Endothelial cell of umbilical vein (primary cell): ENCODE results near the gene CLEC2L. TPM values are rescaled to one million over a fixed set of nuclear protein-coding genes. Genes with fewer than 3 reads are reported as not detected.

Experiments used
- BruUV-seq: library from RNA; stranded (reverse); fragments of 400-500 nt; replicated peaks from 2 replicates; lab custom pipeline; 2021; lab: Mats Ljungman, UMichigan
- CTCF ChIA-PET: fragments of 300-600, 350-600 bp; sonication (Branson Sonifier 250); formaldehyde crosslinking; loops from one replicate; lab custom pipeline; 2021; ENCODE audit warnings: antibody characterized with exemption, inconsistent platforms; lab: Charles Lee
- POLR2A ChIA-PET: fragments of 300-600, 350-600 bp; sonication (Branson Sonifier 250); formaldehyde crosslinking; loops from one replicate; lab custom pipeline; 2021; ENCODE audit warnings: antibody characterized with exemption, inconsistent platforms; lab: Charles Lee
- DNase-seq: peaks from one replicate; pipeline ENCODE4 v3.0.0-alpha.2; 2011; ENCODE audit warnings: low read depth, low spot score
- FAIRE-seq: peaks from 2 replicates; lab custom pipeline; 2011; peaks lifted over from hg19 to GRCh38; lab: Jason Lieb, UNC
- H2AFZ ChIP-seq: 2 replicates; pipeline ENCODE4 v1.6.0; 2012; ENCODE audit warnings: low read depth, low read length, control low read depth, inconsistent platforms
- H3K27ac ChIP-seq: 2 replicates; pipeline ENCODE4 v1.5.1; 2011; ENCODE audit warnings: low read depth, mild to moderate bottlenecking, control low read depth, low read length, moderate library complexity; ENCODE audit not compliant: insufficient read depth
- H3K27me3 ChIP-seq, 2 experiments: 2 replicates each; pipeline versions ENCODE4 v1.6.0 to v1.6.1; 2011; ENCODE audit warnings: low read length in 2 of 2, mixed read lengths in 1 of 2; ENCODE audit not compliant: control insufficient read depth in 2 of 2, insufficient read depth in 2 of 2
- H3K36me3 ChIP-seq, 2 experiments: 2 replicates in 1 of 2; 3 replicates in 1 of 2; pipeline ENCODE4 v1.5.1; 2011; ENCODE audit warnings: low read length in 2 of 2, mild to moderate bottlenecking in 1 of 2, moderate library complexity in 1 of 2; ENCODE audit not compliant: control insufficient read depth in 2 of 2, insufficient read depth in 2 of 2; ENCODE audit errors: extremely low read depth in 1 of 2
- H3K4me1 ChIP-seq: 3 replicates; pipeline ENCODE4 v1.5.1; 2011; ENCODE audit warnings: mild to moderate bottlenecking, low read length; ENCODE audit not compliant: control insufficient read depth, insufficient read depth; ENCODE audit errors: extremely low read depth
- H3K4me2 ChIP-seq: 2 replicates; pipeline ENCODE4 v1.6.1; 2011; ENCODE audit warnings: low read length, control low read depth, mixed read lengths; ENCODE audit not compliant: insufficient read depth
- H3K4me3 ChIP-seq, 3 experiments: fragments of 200-600 bp in 1 of 3; sonication (generic), shearing (Covaris generic) in 1 of 3; replicated peaks in 1 of 3; 2 replicates each; pipeline ENCODE4 v1.5.1; 2011 to 2016; ENCODE audit warnings: control low read depth in 3 of 3, low read length in 3 of 3, mild to moderate bottlenecking in 2 of 3, inconsistent platforms in 1 of 3, low read depth in 1 of 3, moderate library complexity in 1 of 3; ENCODE audit not compliant: insufficient read depth in 1 of 3
- H3K79me2 ChIP-seq: 2 replicates; pipeline ENCODE4 v1.6.0; 2012; ENCODE audit warnings: low read length, inconsistent platforms; ENCODE audit not compliant: control insufficient read depth, insufficient read depth
- H3K9ac ChIP-seq: replicated peaks from 2 replicates; pipeline ENCODE3; 2011; ENCODE audit warnings: low read length, control low read depth; ENCODE audit not compliant: insufficient read depth; ENCODE audit errors: extremely low read depth
- H3K9me1 ChIP-seq: replicated peaks from 3 replicates; pipeline ENCODE4 v1.6.0; 2011; ENCODE audit warnings: mild to moderate bottlenecking, low read length; ENCODE audit not compliant: control insufficient read depth, insufficient read depth; ENCODE audit errors: extremely low read depth
- H3K9me3 ChIP-seq: replicated peaks from 2 replicates; pipeline ENCODE4 v1.5.1; 2012; ENCODE audit warnings: low read length, inconsistent platforms; ENCODE audit not compliant: control insufficient read depth, insufficient read depth
- H4K20me1 ChIP-seq: replicated peaks from 2 replicates; pipeline ENCODE3; 2011; ENCODE audit warnings: mild to moderate bottlenecking, low read length; ENCODE audit not compliant: control insufficient read depth, insufficient read depth; ENCODE audit errors: extremely low read depth
- CTCF ChIP-seq, 2 donors: IDR thresholded peaks; 1 replicate in 1 of 2; 2 replicates in 1 of 2; pipeline ENCODE4 v1.5.1; 2011; ENCODE audit warnings: low read length in 2 of 2, mild to moderate bottlenecking in 2 of 2, moderate library complexity in 2 of 2, control low read depth in 1 of 2, inconsistent platforms in 1 of 2, low read depth in 1 of 2; ENCODE audit not compliant: insufficient read depth in 1 of 2; ENCODE audit errors: extremely low read depth in 1 of 2
- EZH2 ChIP-seq: IDR thresholded peaks from 2 replicates; pipeline ENCODE4 v1.6.1; 2012; ENCODE audit warnings: borderline replicate concordance, low read depth, mild to moderate bottlenecking, moderate library complexity, low read length, inconsistent platforms; ENCODE audit not compliant: severe bottlenecking
- FOS ChIP-seq: IDR thresholded peaks from 2 replicates; pipeline ENCODE4 v1.6.1; 2011; ENCODE audit warnings: mild to moderate bottlenecking, low read length, moderate library complexity, borderline replicate concordance; ENCODE audit not compliant: insufficient read depth
- GATA2 ChIP-seq: IDR thresholded peaks from 2 replicates; pipeline ENCODE4 v1.7.0; 2011; ENCODE audit warnings: low read depth, mild to moderate bottlenecking, moderate library complexity, mixed read lengths, low read length; ENCODE audit not compliant: insufficient read length, insufficient read depth
- JUN ChIP-seq: IDR thresholded peaks from 2 replicates; pipeline ENCODE4 v1.6.1; 2011; ENCODE audit warnings: borderline replicate concordance, low read depth; ENCODE audit not compliant: insufficient read length, insufficient read depth
- MAX ChIP-seq: IDR thresholded peaks from 2 replicates; pipeline ENCODE4 v1.6.1; 2011; ENCODE audit not compliant: insufficient read depth, insufficient read length
- MYC ChIP-seq: IDR thresholded peaks from one replicate; pipeline ENCODE4 v1.6.1; 2011; ENCODE audit warnings: mild to moderate bottlenecking, low read depth, low read length
- POLR2A ChIP-seq: IDR thresholded peaks from 2 replicates; pipeline ENCODE4 v1.6.1; 2012; ENCODE audit warnings: low read depth, mild to moderate bottlenecking, control low read depth, low read length
- POLR2AphosphoS5 ChIP-seq: IDR thresholded peaks from 2 replicates; pipeline ENCODE4 v1.6.1; 2012; ENCODE audit warnings: low read depth, mild to moderate bottlenecking, control low read depth, low read length, moderate library complexity; ENCODE audit not compliant: insufficient read depth
- dilution Hi-C: fragments of 300-500 bp; cut with MboI; formaldehyde crosslinking; loops from one replicate; pipeline ENCODE4 v1.15.0; 2019; ENCODE audit warnings: low sequenced_read_pairs; ENCODE audit not compliant: extremely low pct_ligation_motif_present
- intact Hi-C: fragments of 100-400 bp; cut with micrococcal nuclease; formaldehyde crosslinking; loops from one replicate; pipeline ENCODE4 v1.10.0; 2022
- polyA plus RNA-seq, 4 experiments: library from polyadenylated mRNA; depleted of rRNA in 3 of 4; stranded (reverse) in 3 of 4; unstranded in 1 of 4; fragments of >200 nt; gene quantifications; 2 replicates each; pipeline versions ENCODE4 v1.2.1 to v1.2.3, GENCODE V29; 2011 to 2012; ENCODE audit warnings: missing spikeins in 1 of 4
- total RNA-seq: library from RNA; stranded (reverse); gene quantifications from 2 replicates; pipeline ENCODE4 v1.2.3, GENCODE V29; 2021

The CLEC2L gene
- total and polyA plus RNA-seq, 2 donors (not counting 3 experiments of a cell fraction or from before 2014, with no cell fraction given): not detected

- Histone ChIP-seq H3K27me3 (peaks cover 13 to 17% of the 10 kb centered on the region in 2 experiments), H4K20me1 (no peaks in the 10 kb centered on the region), H3K36me3 (no peaks in the 10 kb centered on the region), H3K9me3 (no peaks in the 10 kb centered on the region), H3K27ac (no peak overlapping the region), H2AFZ (no peak overlapping the region), H3K9ac (no peak overlapping the region), H3K4me2 (no peak overlapping the region), H3K79me2 (no peaks in the 10 kb centered on the region), H3K9me1 (no peaks in the 10 kb centered on the region), H3K4me1 (no peaks in the 10 kb centered on the region), H3K4me3 (no peak overlapping the region)
- POLR2A ChIA-PET: no interaction called here
- CTCF ChIA-PET: interaction anchor here (1.3 kb wide), 1 partner anchor 10 kb away, joined by 3 read pairs; no protein-coding TSS in a partner anchor
- dilution Hi-C loops (no loop called here), intact Hi-C loops (no loop called here)
- TF ChIP-seq EZH2 (no peak), FOS (no peak), GATA2 (no peak), MYC (no peak), MAX (no peak), POLR2AphosphoS5 (no peak), POLR2A (no peak), JUN (no peak), CTCF (IDR thresholded peaks at IDR 0.05; ENCODE audit: extremely low read depth in 1 of 2, insufficient read depth in 1 of 2, low read depth in 1 of 2, low read length in 2 of 2) (no peak)
- FAIRE-seq (no peak), DNase-seq (no peak)
- BruUV-seq: no TSS peak
Measured at GRCh38 chr7:139531094-139531493, 7.6 kb downstream of the CLEC2L start.
